NCI-H524 (cell line): ENCODE measurements around the gene BRCA1.

ENCODE experiments used
- DNase-seq, 2 experiments: peaks; one replicate each; lab custom pipeline; 2025; lab: John Stamatoyannopoulos, UW

Gene BRCA1

DNA sequence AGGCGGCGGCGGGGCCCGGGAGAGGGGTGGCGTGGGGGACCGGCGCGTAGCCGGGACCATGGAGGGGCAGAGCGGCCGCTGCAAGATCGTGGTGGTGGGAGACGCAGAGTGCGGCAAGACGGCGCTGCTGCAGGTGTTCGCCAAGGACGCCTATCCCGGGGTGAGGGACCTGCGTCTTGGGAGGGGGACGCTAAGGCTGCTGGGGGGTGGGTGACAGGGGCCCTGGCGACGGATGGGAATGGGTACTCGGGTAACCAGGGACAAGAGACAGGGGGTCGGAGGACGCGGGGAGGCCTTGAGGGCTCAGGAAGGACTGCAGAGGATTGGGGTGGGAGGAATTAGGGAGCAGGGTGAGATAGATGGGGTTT is 99.9 kb downstream of the BRCA1 start:
- DNase-seq: peak in 1 of 2 experiments; percentile 49

DNA sequence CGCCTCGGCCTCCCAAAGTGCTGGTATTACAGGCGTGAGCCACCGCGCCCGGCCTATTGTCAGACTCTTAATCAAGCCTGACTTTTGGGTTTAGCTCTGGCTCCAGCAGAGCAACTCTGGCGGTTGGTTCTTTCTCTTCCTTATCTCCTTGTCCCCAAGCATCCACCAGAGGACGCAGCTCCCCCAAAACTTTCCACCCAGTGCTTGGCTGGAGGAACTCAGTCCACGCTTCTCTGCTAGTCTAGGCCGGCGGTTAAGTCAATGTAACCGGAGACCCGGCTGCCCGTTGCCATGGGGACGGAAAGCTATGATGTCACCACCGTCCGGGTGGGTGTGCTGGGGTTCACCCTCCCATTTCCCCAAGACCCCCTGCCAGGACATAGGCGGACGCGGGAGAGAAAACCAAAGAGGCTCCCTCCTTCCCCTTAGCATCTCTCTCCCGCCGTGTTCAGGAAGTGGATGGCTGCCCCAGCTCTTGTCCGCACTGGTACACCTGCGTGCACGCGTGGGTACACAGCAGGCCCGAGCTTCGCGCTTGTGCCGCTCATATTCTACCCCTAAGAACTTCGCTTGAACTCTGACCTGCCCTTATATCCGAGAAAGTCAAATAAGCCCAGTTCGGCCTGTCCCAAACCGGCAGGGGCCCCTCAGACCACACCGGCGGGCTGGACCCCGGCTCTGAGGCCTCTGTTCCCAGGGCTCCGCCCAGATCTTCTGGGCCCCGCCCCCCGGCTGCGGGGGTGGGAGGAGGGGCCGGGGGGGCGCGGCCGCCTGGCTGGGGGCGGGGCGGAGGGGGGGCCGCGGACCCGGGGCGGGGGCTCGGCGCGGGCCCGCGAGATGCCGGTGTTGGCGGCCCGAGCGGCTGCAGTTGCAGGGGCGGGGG is 100.5 kb downstream of the BRCA1 start, which contains the start of gene RND2:
Gene RND2 (plus strand): TSS at position 825 of the 883 bp plus-strand sequence. CDS start 117 bp downstream, outside the sequence.
- peak; percentile 98 for DNase-seq

DNA sequence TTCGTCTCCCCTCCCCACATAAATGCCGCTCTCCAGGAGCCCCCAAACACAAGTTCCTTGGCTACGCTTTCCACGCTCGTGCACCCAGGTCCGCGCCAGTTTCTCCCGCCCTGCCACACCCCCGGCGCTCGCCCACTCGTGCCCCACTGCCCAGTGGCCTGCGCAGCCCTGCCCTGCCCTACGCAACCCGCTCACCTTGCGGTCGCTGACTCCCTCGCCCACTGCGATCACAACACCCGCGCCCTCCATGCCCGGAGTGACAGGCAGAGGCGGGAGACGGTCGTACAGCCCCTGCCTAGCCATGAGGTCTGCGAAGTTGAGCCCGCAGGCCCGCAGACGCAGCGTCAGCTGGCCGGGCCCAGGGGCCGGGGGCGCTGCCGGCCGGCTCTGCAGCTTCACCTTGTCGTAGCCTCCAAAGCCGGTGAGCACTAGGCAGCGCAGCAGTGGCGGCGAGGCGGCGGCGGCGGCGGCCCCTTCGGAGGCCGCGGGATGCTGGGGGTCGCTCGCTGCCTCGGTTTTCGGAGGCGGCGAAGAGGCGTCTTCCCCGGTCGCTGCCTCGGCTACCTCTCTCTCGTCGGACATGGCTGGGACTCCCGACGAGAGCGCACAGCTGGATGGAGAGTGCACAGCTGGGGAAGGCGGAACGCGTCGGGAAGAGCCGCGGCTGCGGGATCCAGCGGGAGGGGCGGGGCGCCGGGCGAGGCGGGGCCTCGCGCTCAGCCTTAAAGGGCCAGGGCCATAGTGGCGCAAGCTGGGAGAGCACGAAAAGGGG is 103.2 kb downstream of the BRCA1 start, which contains the start of gene VAT1:
Gene VAT1 (minus strand): TSS at position 645 of the 772 bp plus-strand sequence. CDS start 63 bp downstream, at position 582.
- DNase-seq: peak; percentile 35 to 80

DNA sequence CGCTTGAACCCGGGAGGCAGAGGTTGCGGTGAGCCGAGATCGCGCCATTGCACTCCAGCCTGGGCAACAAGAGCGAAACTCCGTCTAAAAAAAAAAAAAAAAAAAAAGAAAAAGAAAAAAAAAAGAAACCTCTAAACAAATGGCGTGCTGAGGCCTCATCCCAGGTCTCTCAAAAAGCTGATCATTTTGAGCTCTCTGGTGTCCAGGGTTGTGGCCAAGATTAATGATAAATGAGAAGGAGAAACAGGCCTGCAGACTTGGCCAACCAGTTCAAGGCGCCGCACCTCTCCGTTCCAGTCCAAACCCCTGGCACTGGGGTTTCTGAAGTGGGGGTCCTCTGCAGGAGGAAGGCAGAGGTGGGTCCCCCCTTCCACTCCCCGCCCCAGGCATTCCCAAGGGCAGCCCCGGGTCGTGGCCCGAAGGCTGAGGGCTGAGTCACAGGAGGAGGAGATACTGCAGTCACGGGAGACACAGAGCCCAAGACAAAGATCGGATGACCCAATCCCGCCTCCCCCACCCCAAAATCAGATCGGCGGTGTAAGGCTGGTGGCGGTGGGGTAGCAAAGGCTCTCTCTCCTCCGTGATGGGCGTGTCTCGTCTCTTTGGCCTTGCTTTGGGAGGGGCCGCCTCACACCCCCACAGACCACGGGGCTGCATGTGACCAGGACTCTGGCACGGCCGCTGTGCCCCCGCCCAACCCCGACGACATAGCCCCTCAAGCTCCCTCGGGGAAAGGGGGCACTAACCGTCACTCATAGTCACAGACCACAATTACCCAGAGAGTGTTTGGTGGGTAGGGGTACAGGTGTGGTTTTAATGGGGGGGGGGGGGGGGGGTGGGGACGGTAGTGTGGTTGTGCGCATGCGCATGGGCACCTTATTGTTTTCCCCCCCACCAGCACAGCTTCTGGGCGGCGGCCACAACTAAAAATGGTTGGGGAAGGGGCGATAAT is 104.1 kb downstream of the BRCA1 start:
- DNase-seq: no peak

DNA sequence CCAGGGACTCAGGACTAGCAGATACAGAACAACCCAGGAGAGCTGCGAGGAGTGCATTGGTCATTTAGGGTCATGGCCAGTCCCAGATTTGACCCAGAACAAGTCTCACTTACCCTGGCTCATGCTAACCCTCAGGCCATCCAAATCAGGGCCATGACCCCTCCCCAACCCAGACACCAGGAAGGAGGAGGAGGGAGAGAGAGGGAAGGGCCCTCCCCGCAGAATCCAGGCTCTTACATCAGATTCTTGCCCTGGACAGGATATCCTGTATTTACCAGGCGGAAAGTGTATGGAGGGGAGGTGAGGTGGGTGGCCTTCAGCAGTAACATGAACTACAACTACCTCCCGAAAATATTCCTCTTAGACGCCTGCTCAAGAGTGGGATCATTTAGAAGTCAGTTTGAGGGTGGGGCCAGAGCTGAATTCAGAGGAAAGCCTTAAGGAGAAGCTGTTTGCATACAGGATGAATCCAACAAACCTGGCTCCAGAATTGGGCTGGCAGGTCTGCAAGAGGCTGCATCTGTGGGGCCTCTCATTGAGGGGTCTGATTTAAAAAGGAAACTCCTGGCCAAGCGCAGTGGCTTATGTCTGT is 105.0 kb downstream of the BRCA1 start:
- no peak for DNase-seq

DNA sequence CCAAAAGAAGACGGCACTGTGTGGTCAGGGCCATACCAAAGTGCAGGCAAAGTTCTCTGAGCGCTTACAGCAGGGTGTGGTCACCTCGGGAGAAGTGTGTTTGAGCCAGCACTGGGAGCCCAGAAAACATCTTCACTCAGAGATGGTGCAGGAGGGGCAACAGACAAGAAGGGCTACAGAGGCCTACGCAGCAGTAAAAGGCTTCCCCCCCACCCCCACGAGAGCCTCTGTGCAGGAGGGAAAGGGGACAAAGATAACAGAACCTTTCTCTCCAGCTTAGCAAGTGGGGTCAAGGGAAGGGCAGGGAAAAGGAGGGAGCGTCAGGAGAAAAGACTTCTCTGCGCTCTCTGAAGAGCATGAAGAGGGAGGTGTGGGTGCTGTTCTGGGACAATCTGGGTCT is 105.7 kb downstream of the BRCA1 start:
- no peak for DNase-seq

DNA sequence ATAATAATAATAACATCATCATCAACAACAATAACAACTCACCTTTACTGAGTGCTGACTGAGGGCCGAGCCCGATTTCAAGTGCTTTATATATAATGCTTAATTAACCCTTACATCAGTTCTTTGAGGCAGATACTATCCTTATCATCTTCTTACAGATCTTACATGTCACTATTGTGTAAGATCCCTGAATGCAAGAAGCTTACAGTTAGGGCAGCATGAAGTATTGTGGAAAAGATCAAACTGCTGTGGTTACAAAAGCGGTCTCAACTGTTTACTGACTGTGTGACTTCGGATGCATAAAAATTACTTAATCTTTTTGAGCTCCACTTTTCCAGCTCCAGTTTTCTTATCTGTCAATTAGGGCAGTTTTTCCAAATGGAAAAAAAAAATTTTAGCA is 106.2 kb downstream of the BRCA1 start:
- DNase-seq: no peak

DNA sequence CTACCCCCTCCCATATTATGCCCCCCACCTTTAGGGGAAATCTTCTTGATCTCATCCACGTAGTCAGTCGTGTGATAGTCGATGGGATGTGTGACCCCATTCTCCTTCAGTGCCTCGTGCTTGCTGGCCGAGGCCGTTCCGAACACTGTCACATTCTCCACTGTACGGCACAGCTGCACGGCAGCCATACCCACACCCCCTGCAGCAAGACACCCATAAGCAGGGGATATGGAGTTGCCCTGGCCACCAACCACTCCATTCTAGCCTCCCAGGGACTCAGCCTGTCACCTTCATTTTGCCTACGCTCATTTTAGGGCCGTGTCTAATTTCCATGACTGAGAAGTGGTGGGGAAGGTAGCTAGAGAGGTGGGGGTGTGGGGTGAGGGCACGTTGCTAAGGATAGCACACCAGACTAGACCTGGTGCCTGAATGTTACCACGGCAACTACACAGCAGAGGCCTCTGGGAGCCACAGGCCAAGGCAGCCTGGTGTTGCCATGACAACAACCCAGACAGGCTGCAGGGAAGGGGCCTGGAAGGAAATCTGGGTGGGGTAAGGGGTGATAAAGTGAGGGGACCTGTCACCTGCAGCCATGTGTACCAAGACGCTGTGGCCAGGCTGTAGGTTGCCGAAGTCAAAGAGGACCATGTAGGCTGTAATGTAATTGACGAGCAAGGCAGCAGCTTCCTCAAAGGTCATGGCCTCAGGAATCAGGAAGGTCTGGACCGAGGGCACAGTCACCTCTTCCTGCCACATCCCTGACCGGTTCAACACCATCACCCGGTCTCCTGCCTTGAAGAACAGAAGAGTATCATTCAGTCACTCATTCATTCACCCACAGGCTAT is 106.9 kb downstream of the BRCA1 start:
- peak; percentile 49 to 78 for DNase-seq

DNA sequence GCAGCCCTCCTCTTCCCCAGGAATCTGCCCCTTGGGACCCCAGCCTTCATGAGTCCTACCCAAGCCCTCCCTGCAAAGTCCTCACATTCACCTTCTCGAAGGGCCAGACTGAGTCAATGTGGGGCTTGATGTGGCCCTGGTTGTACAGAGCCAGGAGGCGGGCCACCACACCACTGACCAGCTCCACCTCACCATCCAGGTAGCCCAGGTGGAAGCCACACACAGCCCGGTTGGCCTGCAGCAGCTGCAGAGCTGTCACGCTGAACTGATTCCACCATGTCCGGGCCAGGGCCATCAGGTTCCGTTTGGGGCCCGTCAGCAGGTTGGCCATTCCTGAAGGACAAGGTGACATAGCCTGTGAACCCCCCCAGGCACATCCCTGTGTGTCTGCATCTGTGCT is 108.9 kb downstream of the BRCA1 start:
- DNase-seq: no peak

DNA sequence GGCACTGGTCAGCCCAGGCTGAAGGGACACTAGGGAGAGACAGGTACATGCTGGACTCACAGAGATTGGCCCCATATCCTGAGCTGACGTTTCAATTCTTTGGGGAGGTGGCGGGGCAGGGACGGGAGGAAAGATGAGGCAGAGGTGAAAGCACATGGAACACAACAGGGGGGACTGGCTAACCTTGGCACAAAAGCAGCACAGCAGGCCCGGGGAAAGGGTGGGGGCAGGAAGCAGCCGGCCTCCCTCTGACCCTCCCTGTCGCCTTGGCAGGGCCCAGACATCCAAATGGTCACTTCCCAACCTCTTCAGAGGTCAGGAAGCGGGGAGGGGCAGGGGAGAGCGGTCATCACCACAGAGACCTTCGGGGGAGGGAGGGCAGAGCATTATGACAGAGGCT is 109.6 kb downstream of the BRCA1 start:
- DNase-seq: no peak

DNA sequence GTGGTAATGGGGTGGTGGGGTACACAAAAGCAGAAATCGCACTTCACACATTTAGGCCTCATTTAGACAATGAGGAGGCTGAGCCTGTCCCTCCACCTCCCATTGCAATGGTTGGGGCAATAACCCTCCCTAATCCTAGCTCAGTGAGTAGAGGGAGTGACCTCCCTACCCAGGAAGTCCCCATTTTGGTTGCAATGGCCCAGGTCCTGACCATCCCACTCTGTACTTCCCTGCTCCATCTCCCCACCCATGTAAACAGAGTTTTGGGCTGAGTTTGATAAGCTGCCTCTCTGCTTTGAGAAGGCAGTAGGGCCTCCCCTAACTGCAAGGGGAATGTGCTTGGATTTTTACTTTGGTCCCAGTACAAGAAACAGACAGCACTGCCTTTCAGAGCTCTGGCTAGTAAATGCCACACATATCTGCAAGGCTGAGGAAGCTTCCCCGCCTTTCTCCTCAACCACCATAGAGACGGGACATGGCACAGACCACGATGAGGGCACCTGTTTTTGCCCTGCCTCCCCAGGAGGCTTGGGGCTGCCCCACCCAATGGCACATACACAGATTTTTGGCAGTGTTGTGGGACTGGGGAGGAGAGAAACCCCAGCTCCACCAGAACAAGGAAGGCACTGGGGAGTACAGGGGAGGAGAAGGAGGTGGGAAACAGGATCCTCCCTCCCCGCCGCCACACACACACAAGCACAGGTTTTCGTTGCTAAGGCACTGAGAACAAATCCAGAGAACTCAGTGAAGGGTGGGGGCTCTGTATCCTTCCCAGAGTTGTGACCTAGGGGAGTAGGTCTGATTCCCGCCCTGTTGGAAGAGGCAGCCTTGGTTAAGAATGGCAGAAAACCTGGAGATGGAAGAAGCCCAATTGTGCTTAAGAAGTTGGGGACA is 110.3 kb downstream of the BRCA1 start:
- DNase-seq: no peak

DNA sequence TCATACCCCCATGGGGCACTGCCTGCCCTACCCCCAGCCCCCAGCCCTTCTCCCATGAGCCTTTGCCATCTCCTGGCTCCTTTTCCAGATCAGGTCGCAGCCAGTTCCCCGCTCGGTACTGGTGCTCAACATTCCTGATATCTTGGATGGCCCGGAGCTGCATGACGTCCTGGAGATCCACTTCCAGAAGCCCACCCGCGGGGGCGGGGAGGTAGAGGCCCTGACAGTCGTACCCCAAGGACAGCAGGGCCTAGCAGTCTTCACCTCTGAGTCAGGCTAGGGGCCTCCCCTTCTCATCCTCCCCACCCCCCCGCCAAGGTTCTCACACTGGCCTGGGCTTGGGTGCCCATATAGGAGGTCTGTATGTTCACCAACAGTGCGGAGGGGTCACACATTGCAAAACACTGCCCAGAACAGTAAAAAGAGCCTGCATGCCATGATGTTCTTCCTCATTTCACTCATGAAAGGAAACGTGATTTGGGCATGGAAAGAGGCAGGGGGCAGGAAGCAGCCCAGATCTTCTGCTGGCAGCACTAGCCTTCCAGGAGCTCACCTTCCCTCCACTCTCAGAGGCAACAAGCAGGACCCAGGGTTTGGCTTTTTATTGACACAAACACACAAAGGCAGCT is 111.0 kb downstream of the BRCA1 start:
- no peak for DNase-seq

DNA sequence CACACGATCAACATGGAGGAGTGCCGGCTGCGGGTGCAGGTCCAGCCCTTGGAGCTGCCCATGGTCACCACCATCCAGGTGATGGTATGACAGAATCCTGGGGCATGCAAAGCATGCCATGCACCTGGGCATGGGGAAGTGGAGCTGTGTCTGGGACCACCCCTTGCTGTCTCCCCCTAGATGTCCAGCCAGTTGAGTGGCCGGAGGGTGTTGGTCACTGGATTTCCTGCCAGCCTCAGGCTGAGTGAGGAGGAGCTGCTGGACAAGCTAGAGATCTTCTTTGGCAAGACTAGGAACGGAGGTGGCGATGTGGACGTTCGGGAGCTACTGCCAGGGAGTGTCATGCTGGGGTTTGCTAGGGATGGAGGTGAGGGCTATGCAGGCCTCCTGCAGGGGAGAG is 111.9 kb downstream of the BRCA1 start:
- no peak for DNase-seq

DNA sequence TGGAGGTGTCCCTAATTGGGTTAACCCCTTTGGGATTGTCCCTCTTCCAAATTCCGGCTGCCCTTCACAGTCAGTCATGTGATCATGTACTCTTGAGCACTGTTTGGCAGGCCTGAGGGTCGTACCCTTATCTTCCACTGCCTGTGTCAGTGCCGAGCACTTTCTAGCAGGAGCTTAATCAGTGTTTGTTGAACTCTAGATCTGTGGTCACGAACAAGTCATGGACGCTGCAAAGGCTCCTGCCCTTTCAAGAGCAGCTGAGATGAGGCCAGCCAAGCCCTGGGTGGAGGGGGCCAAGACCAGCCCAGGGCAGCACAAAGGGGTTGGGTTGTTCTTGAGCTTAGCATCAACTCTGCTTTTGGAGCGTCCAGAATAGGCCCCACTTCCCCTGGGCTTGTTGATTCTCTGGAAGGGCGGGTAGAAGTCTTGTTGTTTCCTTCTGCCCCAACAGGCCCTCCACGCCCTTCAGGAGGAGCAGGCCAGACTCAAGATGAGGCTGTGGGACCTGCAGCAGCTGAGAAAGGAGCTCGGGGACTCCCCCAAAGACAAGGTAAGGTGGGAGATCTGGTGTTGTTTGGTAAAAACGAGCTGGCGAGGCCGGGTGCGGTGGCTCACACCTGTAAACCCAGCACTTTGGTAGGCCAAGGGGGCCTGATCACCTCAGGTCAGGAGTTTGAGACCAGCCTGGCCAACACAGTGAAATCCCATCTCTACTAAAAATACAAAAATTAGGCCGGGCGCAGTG is 113.3 kb downstream of the BRCA1 start:
- no peak for DNase-seq

DNA sequence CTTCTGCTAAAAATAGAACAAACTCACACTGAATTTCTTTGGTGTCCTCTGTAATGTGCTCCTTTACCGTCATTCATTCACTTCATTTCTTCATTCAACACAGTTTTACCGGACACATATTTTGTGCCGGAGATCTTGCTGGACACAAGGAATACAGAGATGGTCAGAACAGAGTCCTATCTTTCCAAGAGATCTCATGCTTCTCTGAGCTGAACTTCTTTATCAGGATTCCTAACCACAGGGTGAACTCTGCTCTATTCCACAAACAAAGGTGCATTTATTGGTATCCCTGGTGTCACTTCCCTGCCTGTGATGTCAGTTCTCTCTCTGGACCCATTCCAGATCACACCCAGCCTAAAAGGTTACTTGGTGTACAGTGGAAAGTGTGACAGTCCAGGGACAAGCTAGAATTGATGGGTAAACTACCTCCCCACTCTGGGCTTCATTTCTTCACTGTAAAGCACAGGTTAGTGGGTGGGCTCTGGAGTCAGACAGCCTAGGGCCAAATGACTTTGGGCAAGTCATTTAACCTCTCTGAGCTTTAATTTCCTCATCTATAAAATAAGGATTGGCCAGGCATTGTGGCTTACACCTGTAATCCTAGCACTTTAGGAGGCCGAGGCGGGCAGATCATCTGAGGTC is 114.4 kb downstream of the BRCA1 start:
- no peak for DNase-seq

DNA sequence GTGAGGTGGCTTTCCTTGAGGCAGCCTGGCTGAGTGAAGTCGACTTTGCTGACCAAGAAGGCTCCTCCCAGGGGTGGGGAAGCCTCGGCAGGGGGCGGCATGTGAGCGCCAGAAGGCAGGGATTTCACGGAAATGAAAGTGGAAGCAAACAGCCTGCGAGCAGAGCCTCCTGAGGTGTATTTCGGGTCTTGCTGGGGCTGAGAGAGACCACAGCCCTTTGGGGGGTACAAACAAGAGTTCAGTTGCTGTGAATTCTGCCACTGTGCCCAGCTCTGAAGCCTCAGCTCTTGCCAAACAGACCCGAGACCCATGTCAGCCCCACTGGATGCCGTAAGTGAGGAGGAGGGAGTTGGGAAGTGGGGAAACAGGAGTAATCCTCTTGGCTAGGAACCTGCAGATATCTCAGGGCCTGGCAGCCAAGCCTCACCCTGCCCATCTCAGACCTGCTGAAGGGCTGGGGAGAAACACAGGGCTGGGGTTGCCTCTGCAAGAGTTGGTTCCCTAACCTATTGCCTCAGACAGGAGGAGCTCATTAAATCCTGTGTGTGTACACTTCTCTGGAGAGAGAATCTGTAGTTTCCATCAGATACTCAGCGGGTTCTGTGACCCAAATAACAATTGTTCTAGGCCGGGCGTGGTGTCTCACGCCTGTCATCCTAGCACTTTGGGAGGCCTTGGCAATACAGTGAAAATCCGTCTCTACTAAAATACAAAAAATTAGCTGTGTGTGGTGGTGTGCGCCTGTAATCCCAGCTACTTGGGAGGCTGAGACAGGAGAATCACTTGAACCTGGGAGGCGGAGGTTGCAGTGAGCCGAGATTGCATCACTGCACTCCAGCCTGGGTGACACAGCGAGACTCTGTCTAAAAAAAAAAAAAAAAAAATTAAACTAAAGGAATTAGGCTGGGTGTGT is 118.3 kb downstream of the BRCA1 start, which contains the start of gene IFI35:
Gene IFI35 (plus strand): TSS at position 146 of the 913 bp plus-strand sequence. CDS start 164 bp downstream, at position 310.
- DNase-seq: peak; percentile 43 to 83
